Measurements from ENCODE around the gene NTM.

Gene NTM

GRCh38 chr11:131561972-131562371 is 191.6 kb downstream of the NTM start:
- DNase-seq, result no peak

GRCh38 chr11:131568318-131568717 is 197.9 kb downstream of the NTM start:
- DNase-seq, result no peak

DNA sequence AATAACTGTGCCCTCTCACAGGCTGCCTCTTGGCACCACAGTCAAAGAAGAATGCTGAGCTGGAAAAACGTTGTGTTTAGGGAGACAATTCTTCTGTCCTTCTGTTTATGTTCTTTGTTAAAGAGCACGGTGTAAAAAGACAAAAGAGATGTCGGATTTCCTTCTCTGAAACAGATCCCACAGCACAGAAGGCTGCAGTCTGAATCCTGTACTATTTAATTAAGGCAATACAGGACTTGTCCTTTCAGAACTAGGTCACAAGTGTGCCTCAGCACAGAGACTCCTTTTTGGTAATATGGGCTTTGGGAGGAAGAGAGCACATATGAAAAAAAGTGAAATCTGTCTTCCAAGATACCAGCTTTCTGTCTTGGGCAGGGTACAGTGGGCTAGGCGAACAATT is 201.2 kb downstream of the NTM start:
- no peak for DNase-seq

GRCh38 chr11:131572423-131572822 is 202.0 kb downstream of the NTM start:
- DNase-seq, result no peak

DNA sequence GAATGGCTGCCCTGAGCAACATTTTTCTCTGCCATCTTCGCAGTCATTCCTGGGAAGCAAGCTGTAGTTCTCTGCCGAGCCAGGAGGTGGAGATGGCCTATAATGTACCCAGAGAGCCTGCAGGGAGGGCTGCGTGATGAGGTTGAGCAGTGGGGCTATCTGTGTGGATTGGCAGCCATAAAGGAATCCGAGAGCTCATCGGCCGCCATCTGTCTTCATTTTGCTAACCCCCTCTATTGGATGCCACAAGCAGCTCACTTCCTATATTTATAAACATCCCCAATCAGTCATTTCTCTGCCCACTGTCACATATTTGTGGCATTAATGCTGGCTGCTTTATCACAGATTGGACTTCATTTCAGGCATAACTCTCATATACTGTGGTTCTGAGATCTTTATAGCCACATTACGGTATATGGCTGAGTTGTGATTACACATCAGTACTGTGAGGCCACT is 209.5 kb downstream of the NTM start:
- peak; percentile 4 to 22 for DNase-seq

DNA sequence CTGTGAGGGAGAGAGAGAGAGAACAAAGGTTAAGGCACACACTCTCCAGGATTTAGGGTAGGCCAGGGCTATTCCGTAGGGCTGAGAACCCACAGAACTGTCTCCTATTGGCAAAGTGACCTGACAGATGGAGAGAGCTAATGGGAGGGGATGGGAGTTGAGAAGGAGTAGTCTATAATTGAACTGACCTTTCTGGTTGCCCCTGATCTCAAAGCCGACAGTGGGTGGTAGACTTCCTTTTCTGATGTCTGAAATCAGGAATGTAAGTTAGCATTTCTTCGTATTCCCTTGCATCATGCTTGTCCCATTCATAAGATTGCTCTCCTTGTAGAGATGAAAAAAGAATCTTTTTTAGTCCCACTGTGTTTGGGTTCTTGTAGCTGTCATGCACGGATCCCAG is 210.1 kb downstream of the NTM start:
- DNase-seq, result no peak

- no peak for DNase-seq
Observed at GRCh38 chr11:131581046-131581445, 210.6 kb downstream of the NTM start.

DNA sequence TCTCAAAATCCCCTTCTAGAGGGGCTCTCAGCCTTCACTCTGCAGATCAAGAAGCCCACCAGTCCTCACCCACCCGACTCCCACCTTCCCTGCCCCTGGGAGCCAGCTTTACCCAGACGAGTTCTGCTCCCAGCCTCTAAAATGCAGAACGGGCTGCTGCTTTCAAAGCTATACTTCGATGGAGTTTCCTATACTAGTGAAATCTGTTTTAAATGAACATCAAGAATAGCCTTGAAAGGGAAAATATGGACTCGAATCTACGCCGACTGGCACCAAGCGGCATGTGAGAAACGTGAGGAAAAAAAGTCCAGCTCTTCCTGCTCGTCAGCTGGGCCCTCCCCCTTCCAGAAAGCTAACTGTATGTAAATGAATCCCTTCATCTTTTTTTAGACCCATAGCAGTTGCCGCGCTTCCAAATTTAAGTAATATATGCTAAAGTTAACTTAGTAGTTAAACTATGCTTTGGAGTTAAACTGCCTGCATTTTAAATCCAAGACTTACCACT is 211.7 kb downstream of the NTM start:
- no peak for DNase-seq

GRCh38 chr11:131583421-131583820 is 213.0 kb downstream of the NTM start:
- DNase-seq, result no peak

- DNase-seq, result no peak
Observed at GRCh38 chr11:131583938-131584337, 213.5 kb downstream of the NTM start.

- peak in 1 of 2 donors; percentile 2 for DNase-seq
Observed at GRCh38 chr11:131584785-131585592, 214.6 kb downstream of the NTM start.

- DNase-seq, result no peak
Observed at GRCh38 chr11:131588057-131588456, 217.6 kb downstream of the NTM start.

DNA sequence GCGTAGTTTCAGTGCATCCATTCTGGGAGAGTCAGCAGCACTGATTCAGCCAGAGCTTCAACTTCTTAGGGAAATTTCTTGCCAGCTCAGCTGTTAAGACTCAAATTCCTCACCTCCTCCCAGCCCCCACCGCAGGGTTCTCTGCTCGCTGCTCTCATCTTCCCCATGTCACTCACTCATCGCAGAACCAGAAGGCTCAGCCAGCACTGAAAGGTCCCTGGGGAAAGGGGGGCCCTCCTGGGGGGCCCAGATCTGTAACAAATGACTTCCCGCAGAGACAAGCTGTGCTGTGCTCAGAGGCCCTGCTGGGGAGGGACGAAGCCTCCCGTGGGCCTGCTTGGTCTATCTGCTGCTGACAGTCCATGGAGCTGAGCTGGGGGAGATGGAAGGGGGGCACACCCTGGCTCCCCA is 220.6 kb downstream of the NTM start:
- no peak for DNase-seq

GRCh38 chr11:131592152-131592551 is 221.7 kb downstream of the NTM start:
- no peak for DNase-seq

DNA sequence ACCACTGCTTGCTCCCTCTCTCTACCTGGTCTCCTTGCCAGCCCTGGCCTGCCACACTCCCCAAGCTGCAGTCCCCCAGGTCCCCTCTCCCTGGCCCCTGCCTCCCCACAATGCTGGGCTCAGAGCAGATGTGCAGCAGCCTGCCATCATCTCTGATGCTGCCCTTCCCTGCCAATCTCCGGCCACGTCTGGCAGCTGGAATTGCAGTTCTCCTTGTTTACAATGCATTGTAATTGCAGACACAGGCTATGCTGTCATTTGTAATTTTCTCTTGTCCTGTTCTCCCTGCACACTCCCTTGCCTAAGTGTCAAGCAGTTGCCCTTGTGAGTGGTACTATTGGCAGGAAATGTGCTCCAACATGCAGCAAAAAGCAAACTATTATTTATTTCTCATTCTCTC is 222.3 kb downstream of the NTM start:
- DNase-seq, result no peak

GRCh38 chr11:131593301-131593700 is 222.9 kb downstream of the NTM start:
- DNase-seq, result no peak

GRCh38 chr11:131595797-131596196 is 225.4 kb downstream of the NTM start:
- no peak for DNase-seq

DNA sequence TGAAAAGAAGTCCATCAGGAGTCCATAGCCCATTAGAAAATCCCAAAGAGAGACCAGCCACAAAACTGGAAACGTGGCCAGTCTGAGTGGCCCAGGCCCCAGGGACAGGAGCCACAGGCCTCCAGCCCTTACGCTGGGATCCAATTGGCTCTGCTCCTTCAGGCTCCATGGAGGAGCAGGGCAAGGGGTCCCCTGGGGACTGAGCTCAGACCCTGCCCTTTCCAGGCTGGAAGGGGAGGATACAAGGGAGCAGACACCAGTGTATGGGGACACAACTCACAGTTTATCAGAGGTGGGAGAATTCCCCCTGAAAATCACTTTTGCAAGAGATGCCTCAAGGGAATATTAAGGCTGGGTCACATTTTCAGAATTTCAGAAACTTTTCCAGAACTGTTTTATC is 227.5 kb downstream of the NTM start:
- no peak for DNase-seq

DNA sequence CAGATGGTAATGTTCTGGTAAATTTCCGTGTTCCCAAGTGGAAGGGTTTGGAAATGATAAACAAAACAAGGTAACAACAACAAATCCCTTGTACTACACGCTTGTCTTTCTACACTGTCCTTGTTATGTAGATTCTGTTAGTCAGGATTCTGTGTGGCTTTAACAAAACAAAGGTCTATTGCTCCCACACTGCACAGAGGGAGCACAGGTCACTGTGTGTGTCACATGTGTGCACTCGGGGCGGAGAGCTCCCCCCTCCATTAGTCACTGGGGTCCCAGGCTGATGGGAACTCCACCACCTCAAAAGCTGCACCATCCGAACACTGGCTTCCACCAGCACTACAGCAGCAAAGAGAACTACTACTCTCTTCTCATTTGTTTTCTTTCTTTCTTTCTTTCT is 227.9 kb downstream of the NTM start:
- DNase-seq, result no peak

GRCh38 chr11:131599285-131599684 is 228.9 kb downstream of the NTM start:
- no peak for DNase-seq

DNA sequence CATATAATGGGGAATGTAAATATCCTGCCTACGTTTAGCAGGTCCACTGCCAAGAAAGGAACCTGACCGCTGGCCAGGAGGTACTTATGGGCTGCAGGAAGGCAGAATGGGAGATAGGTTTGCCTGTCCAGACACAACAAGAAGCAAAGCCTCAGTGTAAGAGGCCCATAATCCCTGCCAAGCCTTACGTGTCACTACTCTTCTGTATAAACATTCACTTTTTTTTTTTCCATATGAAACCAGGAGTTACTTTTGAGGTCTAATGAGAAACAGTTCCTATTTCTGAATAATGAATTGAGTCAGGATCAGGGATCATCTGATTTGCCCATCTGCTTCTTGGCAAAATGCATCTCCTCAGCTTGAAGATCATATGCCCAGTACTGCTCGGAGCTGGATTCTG is 230.2 kb downstream of the NTM start:
- no peak for DNase-seq

- DNase-seq, result no peak
Observed at GRCh38 chr11:131601586-131601985, 231.2 kb downstream of the NTM start.

DNA sequence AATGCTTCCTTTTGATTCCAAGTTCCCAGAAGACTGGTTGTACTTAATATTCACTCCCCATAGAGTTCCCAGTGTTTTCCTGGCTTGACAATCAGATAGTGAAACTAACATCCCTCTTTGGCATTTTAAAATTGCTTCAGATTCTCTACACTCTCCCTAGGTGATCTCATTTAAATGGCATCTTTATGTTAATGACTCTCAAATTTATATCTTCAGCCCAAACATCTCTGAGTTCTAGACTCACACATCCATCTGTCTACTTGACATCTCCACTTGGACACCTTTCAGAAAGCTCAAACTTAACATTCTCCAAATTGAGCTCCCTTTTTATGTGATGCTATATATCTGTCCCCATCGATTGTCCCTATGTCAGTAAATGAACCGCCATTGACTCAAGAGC is 232.0 kb downstream of the NTM start:
- DNase-seq, result no peak

- no peak for DNase-seq
Observed at GRCh38 chr11:131606811-131607335, 236.5 kb downstream of the NTM start.
